ENCODE measurements around the gene CCDC73. TPM values are rescaled to one million over a fixed set of nuclear protein-coding genes. Genes with fewer than 3 reads are reported as not detected.

CCDC73 gene
- total RNA-seq, 4 donors from 2014 or later: not detected

GRCh38 chr11:32580967-32581366, 213.5 kb downstream of the CCDC73 start:
- DNase-seq (ENCODE audit: low spot score in 2 of 2): no peak
- TF ChIP-seq CTCF (IDR thresholded peaks at IDR 0.05) (no peak), POLR2A (IDR thresholded peaks at IDR 0.05) (no peak)
- H3K4me3 ChIP-seq (ENCODE audit: low read depth, poor library complexity, severe bottlenecking): no peak overlapping the region
- 73 to 74% methylated on average over 2 of the region's 2 CpGs for WGBS, 2 donors
- intact Hi-C loops (cut with DNase I; ENCODE audit: low total_unique reads): no loop called here

DNA sequence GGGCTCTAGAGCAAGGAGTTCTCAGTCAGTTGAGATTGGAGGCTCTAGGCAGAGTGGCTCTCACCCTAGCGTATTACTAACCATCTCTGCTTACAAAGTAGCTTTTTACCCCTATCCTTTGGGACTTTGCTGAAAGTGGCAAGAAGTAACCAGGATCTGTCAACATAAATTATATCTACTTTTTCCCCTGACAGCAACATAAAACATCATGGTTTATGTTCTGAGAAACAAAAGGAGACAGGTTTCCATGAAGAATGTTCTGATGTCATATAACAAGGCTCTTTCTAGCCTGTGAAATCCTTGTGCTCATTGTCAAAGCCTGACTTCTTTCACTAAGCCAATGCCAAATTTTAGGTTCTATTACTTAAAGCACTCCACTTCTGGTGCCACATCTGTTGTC, 218.0 kb downstream of the CCDC73 start:
- H3K4me3 ChIP-seq (ENCODE audit: low read depth, poor library complexity, severe bottlenecking): no peak overlapping the region
- no peak for DNase-seq (ENCODE audit: low spot score in 2 of 2)
- 93 to 96% methylated on average over 1 of the region's 1 CpG for WGBS, 2 donors
- intact Hi-C loops (cut with DNase I; ENCODE audit: low total_unique reads): no loop called here
- TF ChIP-seq CTCF (IDR thresholded peaks at IDR 0.05): no peak
- no peak for TF ChIP-seq POLR2A (IDR thresholded peaks at IDR 0.05)

DNA sequence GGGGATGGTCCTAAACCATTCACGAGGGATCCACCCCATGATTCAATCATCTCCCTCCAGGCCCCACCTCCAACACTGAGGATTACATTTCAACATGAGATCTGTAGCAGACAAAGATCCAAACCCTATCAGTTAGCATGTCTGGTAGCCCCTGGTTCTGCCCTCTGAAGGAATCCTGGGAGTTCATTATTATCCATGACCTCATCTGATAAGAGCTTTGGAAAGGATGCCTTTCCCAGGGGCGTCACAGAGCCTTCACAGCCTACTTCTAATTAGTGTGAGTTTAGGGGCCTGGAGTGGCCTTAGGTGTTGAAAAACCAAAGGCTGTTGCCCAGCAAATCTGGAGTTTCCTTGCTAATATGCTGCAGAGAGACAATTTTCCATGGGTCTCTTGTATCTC, 219.4 kb downstream of the CCDC73 start:
- intact Hi-C loops (cut with DNase I; ENCODE audit: low total_unique reads): no loop called here
- H3K4me3 ChIP-seq (ENCODE audit: low read depth, poor library complexity, severe bottlenecking): no peak overlapping the region
- no peak for DNase-seq (ENCODE audit: low spot score in 2 of 2)
- WGBS, 2 donors: 65 to 68% methylated on average over 2 of the region's 2 CpGs
- TF ChIP-seq CTCF (IDR thresholded peaks at IDR 0.05): no peak
- no peak for TF ChIP-seq POLR2A (IDR thresholded peaks at IDR 0.05)

- no peak for DNase-seq (ENCODE audit: low spot score in 2 of 2)
- TF ChIP-seq CTCF (IDR thresholded peaks at IDR 0.05) (no peak), POLR2A (IDR thresholded peaks at IDR 0.05) (no peak)
- no peak overlapping the region for H3K4me3 ChIP-seq (ENCODE audit: low read depth, poor library complexity, severe bottlenecking)
- 35 to 56% methylated on average over 4 of the region's 4 CpGs for WGBS, 2 donors
- intact Hi-C loops (cut with DNase I; ENCODE audit: low total_unique reads): no loop called here
Measured at GRCh38 chr11:32574421-32574820, 220.0 kb downstream of the CCDC73 start.

GRCh38 chr11:32573228-32573627, 221.2 kb downstream of the CCDC73 start:
- 80 to 88% methylated on average over 4 of the region's 4 CpGs for WGBS, 2 donors
- DNase-seq (ENCODE audit: low spot score in 2 of 2): no peak
- no peak for TF ChIP-seq CTCF (IDR thresholded peaks at IDR 0.05)
- TF ChIP-seq POLR2A (IDR thresholded peaks at IDR 0.05): no peak
- no peak overlapping the region for H3K4me3 ChIP-seq (ENCODE audit: low read depth, poor library complexity, severe bottlenecking)
- intact Hi-C loops (cut with DNase I; ENCODE audit: low total_unique reads): no loop called here

DNA sequence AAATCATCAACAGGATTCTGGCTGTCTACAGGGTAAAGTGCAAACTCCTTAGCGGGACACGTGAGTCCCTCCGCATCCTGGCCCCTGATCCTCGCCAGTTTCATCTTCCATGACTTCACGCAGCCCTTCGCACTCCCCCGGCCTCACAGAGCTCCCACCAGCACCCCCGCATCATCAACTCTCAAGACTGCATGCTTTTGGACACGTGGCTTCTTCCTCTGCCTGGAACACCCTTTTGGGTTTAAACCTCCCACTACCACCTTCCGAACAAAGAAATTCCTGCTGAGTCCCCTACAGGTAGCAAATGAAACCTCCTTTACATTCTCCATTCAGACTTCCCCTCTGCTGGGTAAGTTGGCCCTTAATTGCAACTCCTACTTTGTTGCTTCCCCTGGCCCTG, 223.4 kb downstream of the CCDC73 start:
- no peak for DNase-seq (ENCODE audit: low spot score in 2 of 2)
- intact Hi-C loops (cut with DNase I; ENCODE audit: low total_unique reads): no loop called here
- no peak overlapping the region for H3K4me3 ChIP-seq (ENCODE audit: low read depth, poor library complexity, severe bottlenecking)
- 70 to 84% methylated on average over 10 of the region's 10 CpGs for WGBS, 2 donors
- TF ChIP-seq POLR2A (IDR thresholded peaks at IDR 0.05) (no peak), CTCF (IDR thresholded peaks at IDR 0.05) (no peak)
